HFF-Myc (cell line): ENCODE measurements around the gene TUBGCP5.

Experiments
- DNase-seq: peaks from one replicate; pipeline ENCODE4 v3.0.0-alpha.2; 2011; ENCODE audit warnings: low read depth; ENCODE audit errors: extremely low read depth
- H3K4me3 ChIP-seq: replicated peaks from 2 replicates; pipeline ENCODE4 v1.5.1; 2011; ENCODE audit warnings: low read depth, mild to moderate bottlenecking, control low read depth, low read length
- CTCF ChIP-seq: IDR thresholded peaks from 2 replicates; pipeline ENCODE4 v1.5.1; 2012; ENCODE audit warnings: mild to moderate bottlenecking, low read depth, low read length, control low read depth; ENCODE audit errors: missing control alignments

TUBGCP5 gene

GRCh38 chr15:22951031-22951380 is 88.4 kb downstream of the TUBGCP5 start:
- DNase-seq: no peak

GRCh38 chr15:22950256-22950990 is 88.9 kb downstream of the TUBGCP5 start:
- DNase-seq: no peak
- no peak overlapping the region for H3K4me3 ChIP-seq
- no peak for TF ChIP-seq CTCF

More at GRCh38 chr15:22951031-22951380, 88.4 kb downstream of the TUBGCP5 start:
- H3K4me3 ChIP-seq: no peak overlapping the region
- no peak for TF ChIP-seq CTCF
